H1 (cell line): Measurements from ENCODE around the gene LRRC23. TPM values are rescaled to one million over a fixed set of nuclear protein-coding genes. Genes with fewer than 3 reads are reported as not detected.
A peak's percentile ranks its signal among the peaks of the same experiment; 100 is the strongest.

Experiments used
- ASH2L ChIP-seq: fragments of 200-600, 300-600 bp; sonication (generic); IDR thresholded peaks from one replicate; pipeline ENCODE4 v1.7.1; 2017; ENCODE audit warnings: low read length
- ATF2 ChIP-seq: IDR thresholded peaks from 2 replicates; pipeline ENCODE4 v1.6.1; 2012; ENCODE audit warnings: low read length, inconsistent platforms
- BCL11A ChIP-seq, 2 experiments: IDR thresholded peaks; one replicate each; pipeline ENCODE4 v1.6.1; 2011; ENCODE audit warnings: low read depth in 2 of 2, low read length in 2 of 2, mild to moderate bottlenecking in 2 of 2
- CBX5 ChIP-seq: fragments of 300-800, 300-1000 bp; sonication (generic); IDR thresholded peaks from 2 replicates; pipeline ENCODE4 v1.7.1; 2016; ENCODE audit warnings: antibody characterized with exemption, low read length, low read depth
- CREB1 ChIP-seq: IDR thresholded peaks from 2 replicates; pipeline ENCODE4 v1.6.1; 2012; ENCODE audit warnings: inconsistent platforms
- EGR1 ChIP-seq: IDR thresholded peaks from 2 replicates; pipeline ENCODE4 v1.6.1; 2011; ENCODE audit warnings: low read depth, low read length, borderline replicate concordance
- HDAC2 ChIP-seq, 2 experiments: fragments of 300-600 bp in 1 of 2; sonication (generic) in 1 of 2; IDR thresholded peaks; 2 replicates each; pipeline ENCODE4 v1.6.1; 2011 to 2012; ENCODE audit warnings: low read depth in 2 of 2, low read length in 2 of 2, mild to moderate bottlenecking in 2 of 2, moderate library complexity in 2 of 2, borderline replicate concordance in 1 of 2, inconsistent platforms in 1 of 2
- HDAC6 ChIP-seq: IDR thresholded peaks from one replicate; pipeline ENCODE4 v1.7.1; 2012; ENCODE audit warnings: low read depth, mild to moderate bottlenecking, inconsistent platforms, low read length, moderate library complexity
- JUND ChIP-seq: IDR thresholded peaks from 2 replicates; pipeline ENCODE4 v1.6.1; 2011; ENCODE audit warnings: mild to moderate bottlenecking, improper control_type of control experiment, low read length
- NANOG ChIP-seq: IDR thresholded peaks from 2 replicates; pipeline ENCODE4 v1.6.1; 2011; ENCODE audit warnings: low read length, low read depth, mild to moderate bottlenecking, inconsistent platforms; ENCODE audit not compliant: insufficient read depth, poor library complexity, severe bottlenecking
- POU5F1 ChIP-seq: IDR thresholded peaks from 2 replicates; pipeline ENCODE4 v1.6.1; 2011; ENCODE audit warnings: low read depth, mild to moderate bottlenecking, low read length, moderate library complexity
- RAD21 ChIP-seq, 2 experiments: IDR thresholded peaks in 1 of 2; conservative IDR thresholded peaks in 1 of 2; 2 replicates each; pipeline ENCODE4 v1.6.1; 2011; ENCODE audit warnings: low read depth in 2 of 2, low read length in 2 of 2, improper control_type of control experiment in 1 of 2, inconsistent platforms in 1 of 2, mild to moderate bottlenecking in 1 of 2, moderate library complexity in 1 of 2
- RFX5 ChIP-seq: IDR thresholded peaks from 2 replicates; pipeline ENCODE4 v1.6.1; 2011; ENCODE audit warnings: low read depth, low read length, improper control_type of control experiment, borderline replicate concordance
- RNF2 ChIP-seq: fragments of 200-900, 300-1000 bp; sonication (generic); IDR thresholded peaks from 2 replicates; pipeline ENCODE4 v1.7.1; 2016; ENCODE audit warnings: borderline replicate concordance, low read depth, mild to moderate bottlenecking, antibody characterized with exemption, low read length; ENCODE audit not compliant: poor library complexity, severe bottlenecking; ENCODE audit errors: missing control alignments
- RXRA ChIP-seq: IDR thresholded peaks from 2 replicates; pipeline ENCODE4 v1.6.1; 2011; ENCODE audit warnings: low read depth, mild to moderate bottlenecking, low read length, moderate library complexity; ENCODE audit not compliant: insufficient read depth
- SP1 ChIP-seq: IDR thresholded peaks from 2 replicates; pipeline ENCODE4 v1.6.1; 2011; ENCODE audit warnings: low read depth, low read length
- SP2 ChIP-seq: IDR thresholded peaks from 2 replicates; pipeline ENCODE4 v1.6.1; 2012; ENCODE audit warnings: mild to moderate bottlenecking, low read length, inconsistent platforms
- TAF1 ChIP-seq: IDR thresholded peaks from 2 replicates; pipeline ENCODE4 v1.6.1; 2011; ENCODE audit warnings: mild to moderate bottlenecking, low read depth, low read length
- TBP ChIP-seq: IDR thresholded peaks from 2 replicates; pipeline ENCODE4 v1.6.1; 2011; ENCODE audit warnings: low read depth, low read length, improper control_type of control experiment
- ZNF274 ChIP-seq: IDR thresholded peaks from 2 replicates; pipeline ENCODE4 v1.7.0; 2012; ENCODE audit warnings: low read length, borderline replicate concordance; ENCODE audit errors: extremely low read depth
- polyA plus RNA-seq, 7 experiments: library from polyadenylated mRNA; depleted of rRNA in 3 of 7; stranded (reverse) in 5 of 7; unstranded in 2 of 7; fragments of >200 nt in 5 of 7; fragments of 200-250 nt in 2 of 7; gene quantifications; 1 replicate in 5 of 7; 2 replicates in 1 of 7; 4 replicates in 1 of 7; pipeline versions ENCODE4 v1.2.1 to v1.2.3, GENCODE V29; 2011 to 2013; ENCODE audit warnings: missing spikeins in 2 of 7, mixed read lengths in 2 of 7
- total RNA-seq: library from RNA; stranded (reverse); fragmentation: NEBNext Ultra II Directional; extraction: Animal tissue kit (Norgen Biotek cat#: 25700); gene quantifications from 2 replicates; pipeline ENCODE4 v1.2.1, GENCODE V29; 2021
- TF ChIP-seq, protein P1 (sequence below): IDR thresholded peaks from 2 replicates; pipeline ENCODE4 v1.6.1; 2012; ENCODE audit warnings: inconsistent platforms

LRRC23 gene
- total and polyA plus RNA-seq, 2 of the 8 experiments (the other 6 are each of a cell fraction or from before 2014, with no cell fraction given) = 2.5 to 3.6 TPM

DNA sequence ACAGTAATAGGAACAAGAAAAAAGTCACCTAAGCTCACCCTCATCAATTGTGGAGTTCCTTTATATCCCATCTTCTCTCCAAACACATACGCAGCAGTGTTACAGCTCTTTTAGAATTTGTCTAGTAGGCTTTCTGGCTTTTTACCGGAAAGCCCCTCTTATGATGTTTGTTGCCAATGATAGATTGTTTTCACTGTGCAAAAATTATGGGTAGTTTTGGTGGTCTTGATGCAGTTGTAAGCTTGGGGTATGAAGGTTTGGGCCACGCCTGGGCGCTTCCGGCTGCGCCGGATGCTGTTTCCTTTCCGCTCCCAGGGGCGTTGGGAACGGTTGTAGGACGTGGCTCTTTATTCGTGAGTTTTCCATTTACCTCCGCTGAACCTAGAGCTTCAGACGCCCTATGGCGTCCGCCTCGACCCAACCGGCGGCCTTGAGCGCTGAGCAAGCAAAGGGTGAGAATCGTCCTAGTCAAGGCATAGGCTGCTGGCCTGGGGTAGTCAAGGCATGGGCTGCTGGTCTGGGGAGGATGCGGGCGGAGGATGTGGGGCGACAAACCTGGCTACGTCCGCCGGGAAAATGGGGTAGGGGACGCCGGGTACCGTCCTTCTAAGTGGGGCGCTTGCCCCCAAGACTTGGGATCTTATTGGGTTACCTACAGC, 39.2 kb downstream of the LRRC23 start, which contains the start of the genes C12orf57 and RNU7-1 (continued):
- TF ChIP-seq ATF2 (peak; percentile 99), CREB1 (0 out of 2 replicates have a peak, but pooled peaks have one; percentile 13), RXRA (no peak), TAF1 (peak; percentile 77), BCL11A (IDR thresholded peaks at IDR 0.05; ENCODE audit: low read depth in 2 of 2, low read length in 2 of 2) (no peak), ASH2L (no peak), NANOG (no peak), CBX5 (no peak), SP1 (peak; percentile 89), ZNF274 (no peak), RNF2 (no peak), JUND (peak; percentile 82), RFX5 (0 out of 2 replicates have a peak, but pooled peaks have one; percentile 2), HDAC6 (no peak), POU5F1 (no peak), RAD21 (IDR thresholded peaks at IDR 0.05 in 1 of 2, conservative IDR thresholded peaks at IDR 0.05 in 1 of 2; ENCODE audit: low read depth in 2 of 2, low read length in 2 of 2) (no peak), TBP (peak; percentile 99), SP2 (no peak), EGR1 (peak; percentile 76; the same call in 1 of the 2 replicates), HDAC2 (IDR thresholded peaks at IDR 0.05; ENCODE audit: borderline replicate concordance in 1 of 2, low read depth in 2 of 2, low read length in 2 of 2) (peak; percentile 61 to 67; a peak in 2 of 4 replicates)
- TF ChIP-seq, protein P1, sequence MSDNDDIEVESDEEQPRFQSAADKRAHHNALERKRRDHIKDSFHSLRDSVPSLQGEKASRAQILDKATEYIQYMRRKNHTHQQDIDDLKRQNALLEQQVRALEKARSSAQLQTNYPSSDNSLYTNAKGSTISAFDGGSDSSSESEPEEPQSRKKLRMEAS = no peak; the same call in 1 of the 2 replicates
